Lower leg skin (tissue), 4 donors: ENCODE data around the gene YKT6. TPM values are rescaled to one million over a fixed set of nuclear protein-coding genes. Genes with fewer than 3 reads are reported as not detected.

Experiments used
- DNase-seq, 2 donors: peaks; one replicate each; pipeline ENCODE4 v3.0.0-alpha.2; 2019; ENCODE audit warnings: low spot score in 2 of 2
- H3K4me3 ChIP-seq: fragments of 200-600 bp; sonication (generic); 2 replicates; pipeline ENCODE4 v1.5.1; 2017; ENCODE audit warnings: mild to moderate bottlenecking, low read depth; ENCODE audit not compliant: poor library complexity, severe bottlenecking
- CTCF ChIP-seq, 3 donors: fragments of 450-650 bp; IDR thresholded peaks; one replicate each; pipeline ENCODE4 v1.5.1; 2016; ENCODE audit warnings: antibody characterized with exemption in 3 of 3, mild to moderate bottlenecking in 3 of 3, moderate library complexity in 2 of 3
- POLR2A ChIP-seq, 2 donors: fragments of 450-650 bp; IDR thresholded peaks; one replicate each; pipeline ENCODE4 v1.6.1; 2016 to 2017; ENCODE audit warnings: antibody characterized with exemption in 2 of 2, mild to moderate bottlenecking in 1 of 2, moderate library complexity in 1 of 2
- WGBS, 2 donors: methylation state at CpG; one replicate each; pipeline ENCODE4 v1.1.5; 2018; 5-methylcytosine and 5-hydroxymethylcytosine counted together
- intact Hi-C: fragments of 100-400 bp; cut with DNase I; formaldehyde crosslinking; loops from one replicate; pipeline ENCODE4 v1.15.0; 2023; ENCODE audit warnings: low total_unique reads
- total RNA-seq, 4 donors: library from RNA; depleted of rRNA; stranded (reverse); fragments of >200 nt; gene quantifications; one replicate each; pipeline ENCODE4 v1.1.0, GENCODE V29; 2016

The YKT6 gene
- total RNA-seq, 4 donors from 2014 or later, result 38.5 to 51.3 (median 44.3) TPM

GRCh38 chr7:44158873-44159631 lies 41.7 kb upstream of the YKT6 start:
- H3K4me3 ChIP-seq, result no peak overlapping the region
- no peak for TF ChIP-seq CTCF (IDR thresholded peaks at IDR 0.05)
- no peak for TF ChIP-seq POLR2A (IDR thresholded peaks at IDR 0.05)
- peak in 1 of 2 donors; percentile 53 for DNase-seq
- intact Hi-C loops, result no loop called here
- 83 to 94% methylated on average over 6 to 12 of the region's 12 CpGs for whole genome bisulfite sequencing, 2 donors

GRCh38 chr7:44159824-44160630 lies 40.8 kb upstream of the YKT6 start:
- no peak for TF ChIP-seq POLR2A (IDR thresholded peaks at IDR 0.05)
- no peak for TF ChIP-seq CTCF (IDR thresholded peaks at IDR 0.05)
- DNase-seq, result peak in 1 of 2 donors; percentile 58
- WGBS, 2 donors, result 87 to 88% methylated on average over 5 of the region's 5 CpGs
- intact Hi-C loops, result no loop called here
- no peak overlapping the region for H3K4me3 ChIP-seq

- TF ChIP-seq CTCF (IDR thresholded peaks at IDR 0.05) (no peak), POLR2A (IDR thresholded peaks at IDR 0.05) (no peak)
- peak in 1 of 2 donors; percentile 50 for DNase-seq
- 93 to 100% methylated on average over 2 of the region's 2 CpGs for WGBS, 2 donors
- H3K4me3 ChIP-seq, result no peak overlapping the region
- intact Hi-C loops, result no loop called here
These were observed 39.4 kb upstream of the YKT6 start for GRCh38 chr7:44161371-44161770.

GRCh38 chr7:44162179-44162578 lies 38.6 kb upstream of the YKT6 start:
- intact Hi-C loops, result no loop called here
- no peak for TF ChIP-seq CTCF (IDR thresholded peaks at IDR 0.05)
- TF ChIP-seq POLR2A (IDR thresholded peaks at IDR 0.05), result no peak
- DNase-seq, result peak in 1 of 2 donors; percentile 57
- WGBS, 2 donors, result 82 to 91% methylated on average over 4 of the region's 4 CpGs
- H3K4me3 ChIP-seq, result no peak overlapping the region

- WGBS, 2 donors, result 54 to 73% methylated on average over 1 of the region's 1 CpG
- DNase-seq, result peak in 1 of 2 donors; percentile 37
- intact Hi-C loops, result no loop called here
- no peak overlapping the region for H3K4me3 ChIP-seq
- TF ChIP-seq POLR2A (IDR thresholded peaks at IDR 0.05) (no peak), CTCF (IDR thresholded peaks at IDR 0.05) (no peak)
These were observed 37.9 kb upstream of the YKT6 start for GRCh38 chr7:44162785-44163395.
